Measurements from ENCODE around the gene PRDM15. TPM values are rescaled to one million over a fixed set of nuclear protein-coding genes. Genes with fewer than 3 reads are reported as not detected.

PRDM15 gene
- polyA plus RNA-seq, 1 donor (not counting 4 experiments of a cell fraction or from before 2014, with no cell fraction given): 5.2 TPM

- DNase-seq (ENCODE audit: low read depth, low spot score): no peak
- Histone ChIP-seq H3K4me3 (ENCODE audit: control insufficient read depth in 2 of 3, extremely low read depth in 1 of 3, insufficient read depth in 2 of 3, low read depth in 1 of 3, low read length in 3 of 3) (no peak overlapping the region), H3K9me1 (ENCODE audit: control insufficient read depth, extremely low read depth, insufficient read depth, low read length) (no peaks in the 10 kb centered on the region), H3K36me3 (ENCODE audit: control insufficient read depth in 2 of 2, extremely low read depth in 1 of 2, insufficient read depth in 2 of 2, low read length in 2 of 2) (no peaks in the 10 kb centered on the region), H4K20me1 (ENCODE audit: control insufficient read depth, extremely low read depth, insufficient read depth, low read length) (no peaks in the 10 kb centered on the region), H3K9ac (ENCODE audit: control insufficient read depth, extremely low read depth, insufficient read depth, low read length) (no peak overlapping the region), H3K79me2 (ENCODE audit: control insufficient read depth, insufficient read depth, low read length) (no peaks in the 10 kb centered on the region), H3K27me3 (ENCODE audit: control insufficient read depth, extremely low read depth, insufficient read depth, low read length) (no peaks in the 10 kb centered on the region), H3K27ac (ENCODE audit: control insufficient read depth, insufficient read depth, low read length) (no peak overlapping the region), H3K4me2 (ENCODE audit: control insufficient read depth, extremely low read depth, insufficient read depth, low read depth, low read length) (no peak overlapping the region), H3K4me1 (ENCODE audit: control insufficient read depth, extremely low read depth, insufficient read depth, low read length) (peaks cover 50% of the 10 kb centered on the region), H3K9me3 (ENCODE audit: control insufficient read depth, low read depth, low read length) (no peaks in the 10 kb centered on the region), H2AFZ (ENCODE audit: control insufficient read depth, low read length) (no peak overlapping the region)
- no peak for TF ChIP-seq EZH2 (IDR thresholded peaks at IDR 0.05; ENCODE audit: low read length)
- TF ChIP-seq CTCF (optimal IDR thresholded peaks at IDR 0.05 in 1 of 3, IDR thresholded peaks at IDR 0.05 in 1 of 3, conservative IDR thresholded peaks at IDR 0.05 in 1 of 3; ENCODE audit: extremely low read depth in 1 of 3, insufficient read depth in 2 of 3, low read length in 3 of 3): no peak
- FAIRE-seq: no peak
- dilution Hi-C loops (cut with MboI; ENCODE audit: extremely low pct_ligation_motif_present, low sequenced_read_pairs): no loop called here
Measured at GRCh38 chr21:41781050-41781410, 98.1 kb downstream of the PRDM15 start.

GRCh38 chr21:41780337-41781049 is 98.7 kb downstream of the PRDM15 start:
- H3K27ac ChIP-seq (ENCODE audit: control insufficient read depth, insufficient read depth, low read length): no peak overlapping the region
- no peaks in the 10 kb centered on the region for H3K27me3 ChIP-seq (ENCODE audit: control insufficient read depth, extremely low read depth, insufficient read depth, low read length)
- no peak for FAIRE-seq
- H3K9me1 ChIP-seq (ENCODE audit: control insufficient read depth, extremely low read depth, insufficient read depth, low read length): no peaks in the 10 kb centered on the region
- H3K36me3 ChIP-seq (ENCODE audit: control insufficient read depth in 2 of 2, extremely low read depth in 1 of 2, insufficient read depth in 2 of 2, low read length in 2 of 2): no peaks in the 10 kb centered on the region
- no peaks in the 10 kb centered on the region for H4K20me1 ChIP-seq (ENCODE audit: control insufficient read depth, extremely low read depth, insufficient read depth, low read length)
- dilution Hi-C loops (cut with MboI; ENCODE audit: extremely low pct_ligation_motif_present, low sequenced_read_pairs): no loop called here
- no peaks in the 10 kb centered on the region for H3K9me3 ChIP-seq (ENCODE audit: control insufficient read depth, low read depth, low read length)
- no peak for TF ChIP-seq EZH2 (IDR thresholded peaks at IDR 0.05; ENCODE audit: low read length)
- no peak for TF ChIP-seq CTCF (optimal IDR thresholded peaks at IDR 0.05 in 1 of 3, IDR thresholded peaks at IDR 0.05 in 1 of 3, conservative IDR thresholded peaks at IDR 0.05 in 1 of 3; ENCODE audit: extremely low read depth in 1 of 3, insufficient read depth in 2 of 3, low read length in 3 of 3)
- no peak for DNase-seq (ENCODE audit: low read depth, low spot score)
- no peak overlapping the region for H3K4me2 ChIP-seq (ENCODE audit: control insufficient read depth, extremely low read depth, insufficient read depth, low read depth, low read length)
- H3K9ac ChIP-seq (ENCODE audit: control insufficient read depth, extremely low read depth, insufficient read depth, low read length): no peak overlapping the region
- H2AFZ ChIP-seq (ENCODE audit: control insufficient read depth, low read length): no peak overlapping the region
- no peaks in the 10 kb centered on the region for H3K79me2 ChIP-seq (ENCODE audit: control insufficient read depth, insufficient read depth, low read length)
- H3K4me1 ChIP-seq (ENCODE audit: control insufficient read depth, extremely low read depth, insufficient read depth, low read length): peaks cover 45% of the 10 kb centered on the region
- no peak overlapping the region for H3K4me3 ChIP-seq (ENCODE audit: control insufficient read depth in 2 of 3, extremely low read depth in 1 of 3, insufficient read depth in 2 of 3, low read depth in 1 of 3, low read length in 3 of 3)
